NCI-H460 (cell line): ENCODE data around the gene RCCD1. TPM values are rescaled to one million over a fixed set of nuclear protein-coding genes. Genes with fewer than 3 reads are reported as not detected.
"Not testable (repeated sequence)": the region's sequence is repeated elsewhere in the genome, so short reads cannot be mapped to it uniquely, and the experiment has no call there.

ENCODE experiments used
- DNase-seq: peaks from one replicate; pipeline ENCODE4 v3.0.0-alpha.2; 2016; ENCODE audit warnings: low read depth; ENCODE audit errors: extremely low read depth
- total RNA-seq: library from RNA; depleted of rRNA; stranded (reverse); fragments of >200 nt; shearing (Covaris generic); gene quantifications from 2 replicates; pipeline ENCODE4 v1.2.3, GENCODE V29; 2014

Gene RCCD1
- total RNA-seq, 1 experiment from 2014 or later: 24.1 TPM

GRCh38 chr15:90917569-90917968 lies 37.1 kb upstream of the RCCD1 start:
- DNase-seq: no peak

GRCh38 chr15:90918034-90918788 lies 36.5 kb upstream of the RCCD1 start:
- DNase-seq: no peak

GRCh38 chr15:90918835-90919234 lies 35.8 kb upstream of the RCCD1 start:
- DNase-seq: no peak

GRCh38 chr15:90921887-90922286 lies 32.8 kb upstream of the RCCD1 start:
- no peak for DNase-seq

- DNase-seq: not testable (repeated sequence)
Observed at GRCh38 chr15:90922712-90923322, 31.9 kb upstream of the RCCD1 start.

- no peak for DNase-seq
Observed at GRCh38 chr15:90924375-90924774, 30.3 kb upstream of the RCCD1 start.

GRCh38 chr15:90926766-90927165 lies 27.9 kb upstream of the RCCD1 start:
- not testable (repeated sequence) for DNase-seq

GRCh38 chr15:90928106-90928505 lies 26.6 kb upstream of the RCCD1 start:
- not testable (repeated sequence) for DNase-seq

GRCh38 chr15:90929246-90930019 lies 25.3 kb upstream of the RCCD1 start:
- no peak for DNase-seq

GRCh38 chr15:90930861-90931574 lies 23.7 kb upstream of the RCCD1 start:
- no peak for DNase-seq

GRCh38 chr15:90931575-90931827 lies 23.2 kb upstream of the RCCD1 start:
- DNase-seq: no peak

GRCh38 chr15:90931828-90932659 lies 22.6 kb upstream of the RCCD1 start, which contains the start of gene HDDC3:
Gene HDDC3 (minus strand): TSS chr15:90932549. CDS start chr15:90932540, 9 bp downstream.
- DNase-seq: peak; percentile 82

GRCh38 chr15:90932660-90932991 lies 22.1 kb upstream of the RCCD1 start:
- DNase-seq: no peak

- no peak for DNase-seq
Observed at GRCh38 chr15:90933301-90933700, 21.4 kb upstream of the RCCD1 start.

- peak; percentile 75 for DNase-seq
Observed at GRCh38 chr15:90934256-90934948, 20.3 kb upstream of the RCCD1 start.

- DNase-seq: peak; percentile 82
Observed at GRCh38 chr15:90934949-90935751, 19.5 kb upstream of the RCCD1 start, which contains the start of gene UNC45A. Gene UNC45A (plus strand): TSS chr15:90935285. CDS start chr15:90935325, 40 bp downstream.

GRCh38 chr15:90936823-90937222 lies 17.9 kb upstream of the RCCD1 start:
- DNase-seq: no peak

GRCh38 chr15:90938261-90938660 lies 16.4 kb upstream of the RCCD1 start:
- DNase-seq: no peak

GRCh38 chr15:90939756-90940155 lies 14.9 kb upstream of the RCCD1 start:
- DNase-seq: no peak
